Measurements from ENCODE around the gene INSR.

GRCh38 chr19:7267792-7268704 lies 26.2 kb downstream of the INSR start:
- TF ChIP-seq, protein P1, sequence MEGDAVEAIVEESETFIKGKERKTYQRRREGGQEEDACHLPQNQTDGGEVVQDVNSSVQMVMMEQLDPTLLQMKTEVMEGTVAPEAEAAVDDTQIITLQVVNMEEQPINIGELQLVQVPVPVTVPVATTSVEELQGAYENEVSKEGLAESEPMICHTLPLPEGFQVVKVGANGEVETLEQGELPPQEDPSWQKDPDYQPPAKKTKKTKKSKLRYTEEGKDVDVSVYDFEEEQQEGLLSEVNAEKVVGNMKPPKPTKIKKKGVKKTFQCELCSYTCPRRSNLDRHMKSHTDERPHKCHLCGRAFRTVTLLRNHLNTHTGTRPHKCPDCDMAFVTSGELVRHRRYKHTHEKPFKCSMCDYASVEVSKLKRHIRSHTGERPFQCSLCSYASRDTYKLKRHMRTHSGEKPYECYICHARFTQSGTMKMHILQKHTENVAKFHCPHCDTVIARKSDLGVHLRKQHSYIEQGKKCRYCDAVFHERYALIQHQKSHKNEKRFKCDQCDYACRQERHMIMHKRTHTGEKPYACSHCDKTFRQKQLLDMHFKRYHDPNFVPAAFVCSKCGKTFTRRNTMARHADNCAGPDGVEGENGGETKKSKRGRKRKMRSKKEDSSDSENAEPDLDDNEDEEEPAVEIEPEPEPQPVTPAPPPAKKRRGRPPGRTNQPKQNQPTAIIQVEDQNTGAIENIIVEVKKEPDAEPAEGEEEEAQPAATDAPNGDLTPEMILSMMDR (IDR thresholded peaks at IDR 0.05; ENCODE audit: insufficient read depth, low read length) = no peak
- TF ChIP-seq POLR2AphosphoS5 (IDR thresholded peaks at IDR 0.05; ENCODE audit: low read depth) (peak; percentile 52; the same call in 1 of the 2 replicates), REST (IDR thresholded peaks at IDR 0.05; ENCODE audit: insufficient replicate concordance, low read depth) (no peak), GABPA (IDR thresholded peaks at IDR 0.05; ENCODE audit: low read depth) (no peak)
